ENCODE results near the gene CCBE1.

DNA sequence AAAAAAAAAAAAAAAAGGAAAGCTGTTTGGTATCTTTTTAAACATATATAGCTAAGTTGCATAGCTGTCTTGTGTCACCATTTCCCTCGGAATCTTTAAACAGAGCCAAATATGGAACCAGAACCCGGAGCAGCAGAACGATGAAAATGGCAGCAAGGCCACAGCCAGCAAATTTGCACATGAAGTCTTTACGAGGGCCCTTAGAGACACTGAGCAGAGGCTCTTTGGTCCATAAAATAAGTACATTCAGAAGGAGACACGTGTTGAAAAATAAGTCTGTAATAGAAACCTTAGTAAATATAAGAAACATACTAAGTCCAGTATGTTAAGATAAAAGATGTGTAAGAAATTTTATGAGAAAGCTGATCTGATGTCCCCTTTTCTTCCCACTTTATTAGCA is 16.2 kb downstream of the CCBE1 start:
- TF ChIP-seq EP300 (IDR thresholded peaks at IDR 0.05) = no peak
- TF ChIP-seq CTCF (IDR thresholded peaks at IDR 0.05) = no peak
- TF ChIP-seq CBX2 (IDR thresholded peaks at IDR 0.05; ENCODE audit: borderline replicate concordance, low read depth) = no peak
- no peak for TF ChIP-seq PBX3 (IDR thresholded peaks at IDR 0.05)
- TF ChIP-seq, protein P1, sequence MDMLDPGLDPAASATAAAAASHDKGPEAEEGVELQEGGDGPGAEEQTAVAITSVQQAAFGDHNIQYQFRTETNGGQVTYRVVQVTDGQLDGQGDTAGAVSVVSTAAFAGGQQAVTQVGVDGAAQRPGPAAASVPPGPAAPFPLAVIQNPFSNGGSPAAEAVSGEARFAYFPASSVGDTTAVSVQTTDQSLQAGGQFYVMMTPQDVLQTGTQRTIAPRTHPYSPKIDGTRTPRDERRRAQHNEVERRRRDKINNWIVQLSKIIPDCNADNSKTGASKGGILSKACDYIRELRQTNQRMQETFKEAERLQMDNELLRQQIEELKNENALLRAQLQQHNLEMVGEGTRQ (IDR thresholded peaks at IDR 0.05) = no peak
- TF ChIP-seq HOXA7 (CRISPR knock-in tag; IDR thresholded peaks at IDR 0.05) = no peak
- TF ChIP-seq ZC3H11A (IDR thresholded peaks at IDR 0.05) = no peak
- TF ChIP-seq POLR2A (IDR thresholded peaks at IDR 0.05; ENCODE audit: low read length) = no peak
- no peak for TF ChIP-seq MAX (IDR thresholded peaks at IDR 0.05)
- no peak for TF ChIP-seq JUN (IDR thresholded peaks at IDR 0.05)
- no peak for TF ChIP-seq SREBF2 (IDR thresholded peaks at IDR 0.05)
- TF ChIP-seq CEBPB (IDR thresholded peaks at IDR 0.05) = no peak
